ENCODE data around the gene ATP1A2. TPM values are rescaled to one million over a fixed set of nuclear protein-coding genes. Genes with fewer than 3 reads are reported as not detected.
A peak's percentile ranks its signal among the peaks of the same experiment; 100 is the strongest.

The ATP1A2 gene
- total and polyA plus RNA-seq, 2 of the 8 experiments (the other 6 are each of a cell fraction or from before 2014, with no cell fraction given) = 39.7 to 40.8 TPM

- peaks cover 10 to 35% (median 22%) of the 10 kb centered on the region in 4 experiments for H3K36me3 ChIP-seq (ENCODE audit: control insufficient read depth in 2 of 4, insufficient read depth in 4 of 4, low read length in 3 of 4)
- peaks cover 0 to 36% of the 10 kb centered on the region in 2 experiments; a peak in 2 of 4 replicates for H3K79me2 ChIP-seq (ENCODE audit: control insufficient read depth in 1 of 2, insufficient read depth in 2 of 2, low read length in 2 of 2)
- H2BK120ac ChIP-seq (replicated peaks; ENCODE audit: low read depth, low read length) = no peak overlapping the region
- no peak overlapping the region for H3K56ac ChIP-seq (replicated peaks; ENCODE audit: insufficient read length, low read depth, low read length)
- H2BK12ac ChIP-seq (ENCODE audit: low read depth, low read length) = no peak overlapping the region; the same call in 1 of the 2 replicates
- H3K4ac ChIP-seq (replicated peaks; ENCODE audit: insufficient read length, low read depth, low read length) = no peak overlapping the region
- FAIRE-seq (no peak), DNase-seq (ENCODE audit: low read depth in 1 of 2, low spot score in 2 of 2) (no peak)
- H2BK5ac ChIP-seq (ENCODE audit: low read depth, low read length) = peak overlapping the region; percentile 54; the same call in 1 of the 2 replicates
- H3K9me3 ChIP-seq (ENCODE audit: insufficient read depth in 2 of 2, low read depth in 1 of 2, low read length in 1 of 2) = no peaks in the 10 kb centered on the region; a peak in 1 of 4 replicates
- 0 out of 2 replicates have a peak overlapping the region, but pooled peaks have one; percentile 38 for H3K18ac ChIP-seq (ENCODE audit: extremely low read depth, low read length)
- H4K20me1 ChIP-seq (replicated peaks in 1 of 2; ENCODE audit: control insufficient read depth in 1 of 2, insufficient read depth in 2 of 2, low read length in 2 of 2) = peaks cover 0 to 4% of the 10 kb centered on the region in 2 experiments
- peaks cover 9 to 34% (median 26%) of the 10 kb centered on the region in 4 experiments for H3K4me1 ChIP-seq (replicated peaks in 1 of 4; ENCODE audit: control insufficient read depth in 3 of 4, insufficient read depth in 4 of 4, low read length in 3 of 4)
- 0 out of 2 replicates have a peak overlapping the region, but pooled peaks have one; percentile 72 for H2BK15ac ChIP-seq (ENCODE audit: low read length)
- H4K8ac ChIP-seq (ENCODE audit: extremely low read depth, insufficient read depth, low read length) = no peak overlapping the region
- H4K5ac ChIP-seq (ENCODE audit: insufficient read length, low read depth, low read length) = no peak overlapping the region
- no peak overlapping the region for H3K23ac ChIP-seq (ENCODE audit: insufficient read length)
- no peak overlapping the region for H2AFZ ChIP-seq (ENCODE audit: low read length)
- H3K4me3 ChIP-seq (ENCODE audit: extremely low read depth in 1 of 4, insufficient read depth in 2 of 4, low read depth in 3 of 4, low read length in 4 of 4) = no peak overlapping the region
- H3K27ac ChIP-seq (ENCODE audit: low read depth, low read length) = no peak overlapping the region; the same call in 1 of the 2 replicates
- H3K23me2 ChIP-seq (ENCODE audit: low read depth, low read length) = peaks cover 16% of the 10 kb centered on the region
- POLR2A ChIA-PET (ENCODE audit: partially characterized antibody) = interaction anchor here (0.9 to 1.4 kb wide), 4 partner anchors 8 to 21 kb away, joined by 3 to 5 read pairs (median 4); no protein-coding TSS in a partner anchor
- 94% methylated on average over 20 of the region's 21 CpGs; no CpG with 5 or more reads in 1 of the 2 experiments for WGBS, 2 experiments (ENCODE audit: extremely low coverage in 1 of 2, insufficient coverage in 1 of 2, insufficient read length in 1 of 2, insufficient replicate concordance in 2 of 2, low coverage in 1 of 2, low lambda C conversion rate in 2 of 2, missing lambda C conversion rate in 1 of 2)
- no peak overlapping the region for H3K4me2 ChIP-seq (ENCODE audit: insufficient read depth in 1 of 2, low read depth in 2 of 2, low read length in 2 of 2)
- no peak overlapping the region for H2AK5ac ChIP-seq (ENCODE audit: low read depth, low read length)
- no peak overlapping the region for H3K14ac ChIP-seq (ENCODE audit: insufficient read length)
- H2BK20ac ChIP-seq (ENCODE audit: low read length) = no peak overlapping the region
- peaks cover 14% of the 10 kb centered on the region for H3K79me1 ChIP-seq (ENCODE audit: low read depth, low read length)
- H3K9ac ChIP-seq (replicated peaks in 1 of 4; ENCODE audit: extremely low read depth in 1 of 4, low read depth in 3 of 4, low read length in 3 of 4) = no peak overlapping the region
- TF ChIP-seq TEAD4 (IDR thresholded peaks at IDR 0.05; ENCODE audit: low read depth, low read length) (no peak), TBP (IDR thresholded peaks at IDR 0.05; ENCODE audit: low read depth, low read length) (no peak), BRCA1 (IDR thresholded peaks at IDR 0.05; ENCODE audit: low read depth, low read length) (no peak), USF2 (IDR thresholded peaks at IDR 0.05; ENCODE audit: low read length) (no peak), CHD2 (IDR thresholded peaks at IDR 0.05; ENCODE audit: low read length) (no peak)
- H4K91ac ChIP-seq (replicated peaks; ENCODE audit: insufficient read length, low read length) = no peak overlapping the region
- no peaks in the 10 kb centered on the region for H3K27me3 ChIP-seq (replicated peaks in 1 of 4; ENCODE audit: control insufficient read depth in 3 of 4, extremely low read depth in 1 of 4, insufficient read depth in 3 of 4, low read length in 3 of 4)
- CTCF ChIA-PET (ENCODE audit: partially characterized antibody) = interaction anchor here (5.7 to 50.1 kb wide), 3 partner anchors 8 to 36 kb away, joined by 37 to 1874 read pairs (median 148); partner anchors contain the start of genes KCNJ10 and KCNJ9
These were observed 21.8 kb upstream of the ATP1A2 start for GRCh38 chr1:160093624-160094290.
